Natural killer cell (primary cell): ENCODE measurements around the gene IL17RE. TPM values are rescaled to one million over a fixed set of nuclear protein-coding genes. Genes with fewer than 3 reads are reported as not detected.
A peak's percentile ranks its signal among the peaks of the same experiment; 100 is the strongest.
"Not testable (repeated sequence)": the region's sequence is repeated elsewhere in the genome, so short reads cannot be mapped to it uniquely, and the experiment has no call there.

Experiments used
- ATAC-seq, 3 donors: fragments of 150-1000 bp in 2 of 3; fragments of 200-7000 bp in 1 of 3; cut with Tn5 transposase; 1 replicate in 1 of 3; 2 replicates in 2 of 3; pipeline ENCODE4 v1.10.0; 2021; ENCODE audit warnings: mild to moderate bottlenecking in 2 of 3, moderate library complexity in 2 of 3
- DNase-seq, 2 donors: peaks; one replicate each; pipeline versions ENCODE4 v3.0.0 to v3.0.0-alpha.2; 2013 to 2021; ENCODE audit warnings: mixed read lengths in 1 of 2
- H3K27ac ChIP-seq: one replicate; pipeline ENCODE4 v1.5.1; 2013; ENCODE audit warnings: mild to moderate bottlenecking, low read length
- H3K27me3 ChIP-seq: one replicate; pipeline ENCODE4 v1.6.1; 2013; ENCODE audit warnings: low read length; ENCODE audit not compliant: control insufficient read depth, insufficient read depth
- H3K36me3 ChIP-seq: one replicate; pipeline ENCODE4 v1.6.1; 2013; ENCODE audit warnings: low read length; ENCODE audit not compliant: control insufficient read depth, insufficient read depth
- H3K4me1 ChIP-seq: one replicate; pipeline ENCODE4 v1.6.1; 2013; ENCODE audit warnings: low read length; ENCODE audit not compliant: control insufficient read depth, insufficient read depth
- H3K4me3 ChIP-seq: one replicate; pipeline ENCODE4 v1.5.1; 2013; ENCODE audit warnings: low read length
- H3K9me3 ChIP-seq: one replicate; pipeline ENCODE4 v1.6.1; 2013; ENCODE audit warnings: low read length; ENCODE audit not compliant: control insufficient read depth, insufficient read depth
- H3K27ac Mint-ChIP-seq, 2 donors: one replicate each; pipeline ENCODE4 v1.8.0; 2022; ENCODE audit warnings: mild to moderate bottlenecking in 2 of 2, mixed read lengths in 2 of 2, moderate library complexity in 1 of 2
- H3K27me3 Mint-ChIP-seq, 2 donors: one replicate each; pipeline ENCODE4 v1.8.0; 2022; ENCODE audit warnings: low read depth in 2 of 2, mixed read lengths in 2 of 2
- H3K36me3 Mint-ChIP-seq: one replicate; pipeline ENCODE4 v1.8.0; 2022; ENCODE audit warnings: mixed read lengths
- H3K4me1 Mint-ChIP-seq, 2 donors: one replicate each; pipeline ENCODE4 v1.8.0; 2022; ENCODE audit warnings: mixed read lengths in 2 of 2
- H3K4me3 Mint-ChIP-seq: one replicate; pipeline ENCODE4 v1.8.0; 2022; ENCODE audit warnings: mild to moderate bottlenecking, moderate library complexity, mixed read lengths
- H3K9me3 Mint-ChIP-seq, 2 donors: one replicate each; pipeline ENCODE4 v1.8.0; 2022; ENCODE audit warnings: mixed read lengths in 2 of 2
- CTCF ChIP-seq: fragments of 200-600 bp; IDR thresholded peaks from one replicate; pipeline ENCODE4 v1.8.0; 2022; ENCODE audit warnings: antibody characterized with exemption
- WGBS: methylation state at CpG from one replicate; pipeline ENCODE4 v1.1.7; 2013; ENCODE audit warnings: missing lambda C conversion rate; ENCODE audit not compliant: insufficient coverage; 5-methylcytosine and 5-hydroxymethylcytosine counted together
- intact Hi-C: fragments of 100-400 bp; cut with micrococcal nuclease; formaldehyde crosslinking; loops from one replicate; pipeline ENCODE4 v1.14.2; 2022
- total RNA-seq, 4 donors: library from RNA; stranded (reverse); fragments of 120-200 nt in 1 of 4; gene quantifications; one replicate each; pipeline versions ENCODE4 v1.2.3 to v1.2.4, GENCODE V29; 2013 to 2022

Gene IL17RE
- total RNA-seq, 3 donors from 2014 or later (not counting 1 experiment from before 2014, with no cell fraction given) = 0.28 to 2.5 (median 1.5) TPM

- DNase-seq = no peak
- H3K27ac ChIP-seq = no peak overlapping the region
- intact Hi-C loops = loop anchor here (5.0 kb wide), 1 partner anchor 51 kb away; the partner anchor contains the start of gene RPUSD3
Observed at GRCh38 chr3:9893739-9894138, 8.9 kb upstream of the IL17RE start.

GRCh38 chr3:9895715-9896114 is 6.9 kb upstream of the IL17RE start:
- Histone ChIP-seq H3K4me1 (peaks cover 12% of the 10 kb centered on the region), H3K36me3 (peaks cover 13% of the 10 kb centered on the region)
- H3K4me3 ChIP-seq, DNase-seq, H3K4me3 Mint-ChIP-seq, H3K36me3 Mint-ChIP-seq, H3K27ac ChIP-seq, H3K9me3 Mint-ChIP-seq, intact Hi-C loops, ATAC-seq, H3K27me3 ChIP-seq, H3K27me3 Mint-ChIP-seq, H3K9me3 ChIP-seq: not testable (repeated sequence)
- WGBS = 99% methylated on average over 3 of the region's 3 CpGs
- Mint-ChIP-seq H3K4me1 (peaks cover 43 to 47% of the 10 kb centered on the region in 2 donors), H3K27ac (peak overlapping the region; percentile 8 to 62)

More at GRCh38 chr3:9893739-9894138, 8.9 kb upstream of the IL17RE start:
- Mint-ChIP-seq H3K4me3 (no peak overlapping the region), H3K27ac (peak overlapping the region; percentile 98 to 100), H3K9me3 (no peaks in the 10 kb centered on the region), H3K4me1 (peaks cover 47 to 55% of the 10 kb centered on the region in 2 donors), H3K27me3 (no peaks in the 10 kb centered on the region), H3K36me3 (peaks cover 6% of the 10 kb centered on the region)
- ATAC-seq = no peak
- no peak for TF ChIP-seq CTCF
- Histone ChIP-seq H3K27me3 (no peaks in the 10 kb centered on the region), H3K9me3 (no peaks in the 10 kb centered on the region), H3K4me1 (peaks cover 17% of the 10 kb centered on the region), H3K36me3 (peaks cover 13% of the 10 kb centered on the region), H3K4me3 (no peak overlapping the region)
- WGBS = 100% methylated on average over 1 of the region's 1 CpG

GRCh38 chr3:9896755-9897407 is 5.8 kb upstream of the IL17RE start:
- H3K36me3 Mint-ChIP-seq, H3K27me3 Mint-ChIP-seq, intact Hi-C loops, DNase-seq, H3K4me3 ChIP-seq, H3K9me3 Mint-ChIP-seq, H3K4me1 ChIP-seq, H3K9me3 ChIP-seq, H3K4me3 Mint-ChIP-seq, H3K27me3 ChIP-seq, H3K27ac ChIP-seq, ATAC-seq: not testable (repeated sequence)
- Mint-ChIP-seq H3K4me1 (peaks cover 38% of the 10 kb centered on the region in 2 donors), H3K27ac (peak overlapping the region; percentile 9 to 62)
- peaks cover 13% of the 10 kb centered on the region for H3K36me3 ChIP-seq
- 95% methylated on average over 10 of the region's 10 CpGs for WGBS

GRCh38 chr3:9897408-9898372 is 5.0 kb upstream of the IL17RE start:
- DNase-seq (no peak), ATAC-seq (no peak)
- Histone ChIP-seq H3K27ac (no peak overlapping the region), H3K27me3 (no peaks in the 10 kb centered on the region), H3K4me3 (no peak overlapping the region), H3K4me1 (peaks cover 12% of the 10 kb centered on the region), H3K9me3 (no peaks in the 10 kb centered on the region), H3K36me3 (peaks cover 11% of the 10 kb centered on the region)
- peak overlapping the region; percentile 9 to 62 for H3K27ac Mint-ChIP-seq
- intact Hi-C loops = no loop called here
- no peak for TF ChIP-seq CTCF
- H3K27me3 Mint-ChIP-seq = no peaks in the 10 kb centered on the region
- peaks cover 39% of the 10 kb centered on the region in 2 donors for H3K4me1 Mint-ChIP-seq
- H3K36me3 Mint-ChIP-seq = peaks cover 6% of the 10 kb centered on the region
- H3K9me3 Mint-ChIP-seq = no peaks in the 10 kb centered on the region
- WGBS = 64% methylated on average over 4 of the region's 4 CpGs
- H3K4me3 Mint-ChIP-seq = no peak overlapping the region
